ENCODE measurements around the gene GREM1.

GRCh38 chr15:32692286-32692685 lies 25.5 kb upstream of the GREM1 start:
- TF ChIP-seq CTCF (IDR thresholded peaks at IDR 0.05), result no peak
- no peak for TF ChIP-seq POLR2A (IDR thresholded peaks at IDR 0.05)
- TF ChIP-seq POLR2AphosphoS5 (IDR thresholded peaks at IDR 0.05), result no peak
